Thyroid gland (tissue), 4 donors: Measurements from ENCODE around the gene PREX1.

Experiments
- CTCF ChIP-seq, 6 experiments: fragments of 200-600 bp in 3 of 6; fragments of 450-650 bp in 3 of 6; sonication (generic) in 3 of 6; IDR thresholded peaks; one replicate each; pipeline ENCODE4 v1.5.1; 2016 to 2019; ENCODE audit warnings: antibody characterized with exemption in 6 of 6, mild to moderate bottlenecking in 2 of 6, inconsistent platforms in 1 of 6, moderate library complexity in 1 of 6
- POLR2A ChIP-seq, 2 donors: fragments of 450-650 bp; IDR thresholded peaks; one replicate each; pipeline ENCODE4 v1.6.1; 2017; ENCODE audit warnings: antibody characterized with exemption in 2 of 2, mild to moderate bottlenecking in 2 of 2, moderate library complexity in 1 of 2

GRCh38 chr20:48606172-48606840 lies 221.5 kb downstream of the PREX1 start:
- TF ChIP-seq CTCF (IDR thresholded peaks at IDR 0.05) (no peak), POLR2A (IDR thresholded peaks at IDR 0.05) (no peak)
